22Rv1 (cell line): Measurements from ENCODE around the gene COL6A2.
"Not testable (repeated sequence)": the region's sequence is repeated elsewhere in the genome, so short reads cannot be mapped to it uniquely, and the experiment has no call there.

Experiments used
- CTCF ChIP-seq: fragments of 450-650 bp; IDR thresholded peaks from 2 replicates; pipeline ENCODE4 v1.5.1; 2017; ENCODE audit warnings: mild to moderate bottlenecking
- ZFX ChIP-seq: fragments of 450-650 bp; IDR thresholded peaks from 2 replicates; pipeline ENCODE4 v1.6.1; 2017; ENCODE audit warnings: antibody characterized with exemption, borderline replicate concordance

GRCh38 chr21:46059711-46060455 lies 38.0 kb upstream of the COL6A2 start:
- not testable (repeated sequence) for TF ChIP-seq CTCF, ZFX
